ENCODE data around the gene CD99L2.

Gene CD99L2, protein sequence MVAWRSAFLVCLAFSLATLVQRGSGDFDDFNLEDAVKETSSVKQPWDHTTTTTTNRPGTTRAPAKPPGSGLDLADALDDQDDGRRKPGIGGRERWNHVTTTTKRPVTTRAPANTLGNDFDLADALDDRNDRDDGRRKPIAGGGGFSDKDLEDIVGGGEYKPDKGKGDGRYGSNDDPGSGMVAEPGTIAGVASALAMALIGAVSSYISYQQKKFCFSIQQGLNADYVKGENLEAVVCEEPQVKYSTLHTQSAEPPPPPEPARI

DNA sequence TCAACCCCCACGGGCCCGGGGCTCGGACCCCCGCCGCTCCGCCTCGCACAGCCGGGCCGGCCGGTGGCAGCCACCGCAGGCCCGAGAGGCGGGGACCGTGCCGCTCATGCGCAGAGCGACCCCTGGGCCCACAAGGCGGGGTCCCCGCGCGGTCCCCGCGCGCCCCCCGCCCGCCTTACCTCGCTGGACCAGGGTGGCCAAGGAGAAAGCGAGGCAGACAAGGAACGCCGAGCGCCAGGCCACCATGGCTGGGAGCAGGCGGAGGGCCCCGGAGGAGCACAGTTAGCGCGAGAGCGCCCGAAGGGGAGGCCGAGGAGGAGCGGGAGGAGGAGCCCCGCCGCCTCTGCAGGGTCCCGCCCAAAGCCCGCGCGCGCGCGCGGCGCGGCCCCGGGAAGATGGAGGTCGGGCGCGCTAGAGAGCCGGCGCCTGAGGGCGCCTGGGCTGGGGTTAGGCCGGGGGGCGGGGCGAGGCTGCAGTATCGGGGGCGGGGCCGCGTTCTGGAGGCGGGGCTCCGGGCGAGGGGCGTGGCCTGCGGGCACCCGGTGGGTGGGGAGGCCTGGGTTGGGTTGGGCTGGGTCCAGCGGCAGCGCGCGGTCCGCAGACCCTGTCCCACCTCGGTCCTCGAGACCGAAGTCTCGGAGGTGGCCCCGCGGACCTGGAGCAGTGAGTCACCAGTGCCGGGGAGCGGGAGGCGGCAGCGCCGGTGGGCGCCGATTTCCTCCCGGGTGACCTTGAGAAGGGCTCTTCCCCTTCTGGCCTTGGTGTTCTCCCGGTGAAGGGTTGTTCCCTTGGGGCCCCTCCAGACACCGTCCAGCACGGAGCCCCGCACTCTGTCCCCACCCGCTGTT, at the start of gene CD99L2:
Gene CD99L2 (minus strand): TSS at position 326 of the 848 bp plus-strand sequence. CDS start 80 bp downstream, at position 246.
- peak; percentile 92 for DNase-seq

DNA sequence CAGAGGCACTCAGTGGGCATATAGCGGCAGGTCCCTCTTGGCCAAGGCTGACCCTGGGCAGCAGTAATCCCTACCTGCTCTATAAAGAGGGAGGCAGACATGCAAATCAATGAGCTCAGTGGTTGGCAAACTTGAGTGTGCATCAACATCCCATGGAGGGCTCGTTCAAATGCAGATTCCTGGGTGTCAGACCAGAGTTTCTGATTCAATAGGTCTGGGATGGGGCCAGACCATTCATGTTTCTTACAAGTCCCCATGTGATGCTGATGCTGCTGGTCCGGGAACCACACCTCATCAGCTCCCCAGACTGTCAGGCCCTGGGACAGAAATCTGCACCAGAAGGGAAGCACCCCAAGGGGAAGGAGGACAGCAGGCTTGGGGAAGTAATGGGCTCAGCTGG, 45.8 kb upstream of the CD99L2 start:
- no peak for DNase-seq

DNA sequence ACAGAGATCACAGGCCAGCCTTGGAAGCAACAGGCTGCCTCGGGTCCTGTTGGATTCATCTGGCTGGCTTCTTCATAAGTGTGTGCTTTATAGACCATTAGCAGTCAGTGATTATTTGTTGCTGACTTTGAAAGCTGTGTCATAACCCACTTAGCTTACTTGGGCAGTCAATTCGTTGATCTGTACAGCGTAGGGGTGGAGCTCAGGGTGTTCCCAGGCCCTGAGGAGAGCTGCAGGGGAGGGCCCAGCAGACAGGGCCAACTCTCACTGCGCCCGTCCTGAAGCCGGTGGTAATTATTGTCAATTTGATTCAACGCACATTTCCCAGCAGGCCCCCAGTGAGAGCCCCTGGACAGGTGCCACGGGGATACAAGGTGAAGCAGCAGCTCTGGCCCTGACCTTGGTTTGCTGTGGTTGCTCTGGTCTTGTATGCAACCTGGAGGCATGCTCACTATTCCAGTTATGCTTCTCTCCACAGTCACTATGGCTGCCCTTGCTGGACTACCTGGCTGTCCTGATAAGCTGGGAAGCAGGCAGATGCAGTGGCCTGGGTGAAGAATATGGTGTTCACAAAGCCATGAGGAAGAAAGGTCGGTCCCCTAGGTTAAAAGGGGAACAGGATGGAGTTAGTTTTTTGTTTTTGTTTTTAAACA, 44.6 kb upstream of the CD99L2 start:
- no peak for DNase-seq

DNA sequence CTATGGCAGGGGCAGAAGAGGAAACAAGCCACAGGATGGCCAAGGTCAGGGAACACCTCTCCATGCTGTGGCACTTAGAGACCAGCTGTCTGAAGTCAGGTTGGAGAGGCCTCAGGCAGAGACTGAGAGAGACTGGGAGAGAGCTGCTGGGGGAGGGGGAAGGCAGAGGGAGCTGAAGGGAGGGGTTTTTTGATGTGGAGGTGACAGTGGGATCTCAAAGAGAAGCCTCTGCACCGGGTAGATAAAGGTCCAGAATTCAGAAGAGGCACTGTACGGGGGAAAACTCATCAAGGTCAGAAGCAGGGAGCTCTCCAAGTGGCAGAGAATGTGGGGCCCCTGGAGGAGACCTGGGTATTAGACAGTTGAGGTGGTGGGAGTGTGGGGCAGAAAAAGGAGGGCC, 43.1 kb upstream of the CD99L2 start:
- no peak for DNase-seq

DNA sequence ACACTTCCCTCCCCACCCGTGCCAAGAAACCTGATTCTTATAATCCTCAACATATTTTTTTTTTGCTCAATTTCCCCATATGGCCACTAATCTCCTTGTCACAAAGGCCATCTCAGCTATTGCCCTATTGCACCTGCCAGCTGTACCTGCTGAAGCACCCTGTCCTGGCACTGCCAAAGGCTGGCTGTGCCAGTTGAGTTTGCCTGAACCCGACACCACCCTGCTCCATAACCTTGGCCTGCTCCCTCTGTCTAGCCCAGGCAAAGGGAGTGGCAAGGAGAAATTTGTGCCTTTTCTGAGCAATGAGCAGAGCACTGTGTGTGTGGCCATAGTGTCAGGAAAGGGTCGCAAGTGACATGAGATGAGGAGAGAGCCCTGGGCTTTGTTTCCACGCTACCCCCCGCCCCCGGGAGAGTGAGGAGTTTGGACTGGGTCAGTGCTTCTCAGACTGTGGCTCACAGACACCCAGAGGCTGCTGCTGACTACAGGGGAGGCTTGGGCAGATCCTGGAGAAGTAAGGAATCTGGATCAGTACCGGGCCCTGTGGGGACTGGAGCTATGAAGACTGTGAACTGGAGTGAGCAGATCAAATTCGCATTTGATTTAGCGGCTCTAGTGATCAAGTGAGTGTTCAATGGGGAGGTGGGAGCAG, 42.5 kb upstream of the CD99L2 start:
- no peak for DNase-seq

DNA sequence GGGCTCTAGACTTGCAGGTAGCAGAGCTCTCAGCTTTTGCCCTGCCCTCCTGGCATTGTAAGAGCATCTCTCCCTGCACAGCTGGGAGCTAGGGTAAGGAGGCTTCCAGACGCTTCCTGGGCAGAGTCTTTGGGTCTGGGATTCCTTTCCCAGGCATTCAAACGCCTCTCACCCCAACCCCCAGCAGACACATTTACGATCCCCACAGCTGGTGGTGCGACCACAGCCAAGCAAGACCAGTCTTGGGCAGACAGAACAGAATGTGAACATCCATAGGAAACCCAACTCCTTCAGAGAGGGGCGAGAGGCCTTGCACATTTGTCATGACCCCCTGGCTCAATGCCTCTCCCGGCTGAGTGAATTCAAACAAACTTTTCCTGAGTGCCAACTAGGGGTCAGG, 38.1 kb upstream of the CD99L2 start:
- no peak for DNase-seq

DNA sequence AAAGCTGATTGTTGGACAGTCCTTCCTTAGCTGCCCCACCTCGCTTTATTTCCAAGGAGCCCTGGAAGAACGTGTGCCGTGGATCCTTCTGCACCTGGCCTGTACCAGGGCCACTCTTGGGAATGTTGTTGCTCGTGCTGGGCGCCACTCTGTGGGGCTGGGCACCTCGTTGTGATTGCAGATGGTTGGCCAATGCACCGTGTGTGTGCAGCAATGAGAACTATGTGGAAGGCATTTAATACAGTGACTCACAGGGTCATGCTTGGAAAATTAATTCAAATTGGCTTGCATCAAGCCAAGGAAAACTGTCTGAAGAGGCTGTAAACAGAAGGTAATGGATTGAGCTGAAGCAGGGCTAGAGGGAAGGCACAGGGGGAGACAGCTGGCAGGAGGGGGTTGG, 37.0 kb upstream of the CD99L2 start:
- no peak for DNase-seq

DNA sequence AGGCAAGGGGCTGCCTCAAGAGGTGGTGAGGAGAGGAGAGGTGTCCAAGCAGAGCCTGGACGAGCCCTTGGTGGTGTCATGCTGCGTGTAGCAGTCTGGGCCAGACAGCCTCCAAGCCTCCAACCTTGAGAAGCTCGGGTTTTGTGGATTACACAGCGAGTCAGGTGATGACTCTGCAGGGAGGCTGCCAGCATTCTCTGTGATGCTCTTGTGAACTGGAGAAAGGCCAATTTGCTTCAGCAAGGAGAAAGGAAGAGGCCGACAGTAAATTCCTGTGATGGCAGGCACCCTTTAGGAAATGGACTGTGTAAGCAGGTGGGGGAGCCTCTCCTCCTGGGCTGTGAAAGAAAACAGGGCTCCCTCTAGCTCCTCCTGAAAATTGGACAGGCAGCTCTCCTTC, 36.0 kb upstream of the CD99L2 start:
- no peak for DNase-seq

DNA sequence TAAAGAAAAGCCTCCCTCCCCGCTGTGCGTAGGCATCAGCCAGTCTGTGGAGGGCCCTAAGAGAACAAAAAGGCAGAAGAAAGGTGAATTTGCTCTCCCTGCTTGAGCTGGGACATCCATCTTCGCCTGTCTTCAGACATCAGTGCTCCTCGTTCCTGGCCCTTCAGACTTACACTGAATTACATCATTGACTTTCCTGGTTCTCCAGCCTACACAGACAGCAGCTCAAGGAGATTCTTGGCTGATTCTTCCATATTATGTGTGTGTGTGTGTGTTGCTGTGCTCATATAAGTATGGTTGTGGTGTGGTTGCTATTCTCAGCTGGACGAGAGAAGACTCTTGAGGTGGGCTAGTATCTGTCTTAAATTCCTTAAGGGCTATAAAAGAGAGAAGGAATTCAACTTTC, 35.5 kb upstream of the CD99L2 start:
- no peak for DNase-seq

DNA sequence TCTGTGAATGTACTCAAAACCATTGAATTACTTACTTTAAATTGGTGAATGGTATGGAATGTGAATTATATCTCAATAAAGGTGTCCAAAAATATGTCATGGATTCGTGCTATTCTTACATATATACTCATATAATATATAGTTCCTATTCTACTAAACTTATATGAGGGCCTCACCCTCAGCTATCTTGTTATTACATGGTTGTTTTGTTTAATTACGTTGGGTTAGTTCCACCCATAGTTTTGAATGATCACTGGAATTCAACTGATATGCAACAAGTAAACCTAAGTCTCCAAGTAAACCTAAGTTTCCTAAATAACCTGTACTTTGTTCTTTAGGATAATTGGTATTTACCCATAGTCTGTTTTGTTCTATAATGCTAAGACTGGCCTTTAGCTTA, 30.6 kb upstream of the CD99L2 start:
- DNase-seq, result no peak

DNA sequence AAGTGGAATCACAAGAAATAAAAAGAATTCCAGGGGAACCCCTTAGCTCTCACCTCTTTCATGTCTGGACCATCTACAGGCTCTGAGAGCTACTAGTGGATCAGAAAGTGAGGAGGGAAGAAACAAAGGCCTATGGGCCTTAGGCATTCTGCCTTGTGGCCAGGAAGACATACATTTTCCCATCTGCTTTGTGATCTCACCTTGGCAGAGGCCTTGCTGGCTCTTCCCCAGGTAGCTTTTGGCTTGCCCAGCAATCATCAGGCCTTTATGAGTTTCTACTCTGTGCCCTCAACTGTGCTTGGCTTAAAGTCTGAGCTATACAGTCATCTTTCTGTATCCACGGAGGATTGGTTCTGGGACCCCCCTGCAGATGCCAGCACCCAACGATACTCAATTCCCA, 28.3 kb upstream of the CD99L2 start:
- DNase-seq, result no peak

DNA sequence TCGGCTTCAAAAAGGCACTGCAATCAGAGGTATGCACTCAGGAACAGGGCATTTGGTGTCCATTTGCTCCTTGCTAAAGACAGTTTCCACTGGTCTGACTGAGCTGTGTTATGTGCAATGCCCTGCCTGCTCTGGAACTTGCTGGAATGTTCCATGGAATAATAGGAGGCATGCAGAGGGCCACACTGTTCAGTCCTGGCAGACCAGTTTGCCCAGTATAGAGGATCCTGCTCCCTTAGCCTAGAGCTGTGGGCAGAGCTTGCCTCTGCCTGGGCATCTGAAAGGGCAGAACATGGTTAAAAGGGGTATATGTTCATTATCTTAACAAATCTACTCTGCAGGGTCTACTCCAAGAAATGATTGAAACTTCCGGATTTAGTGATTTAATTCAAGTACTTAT, 27.8 kb upstream of the CD99L2 start:
- DNase-seq, result no peak

DNA sequence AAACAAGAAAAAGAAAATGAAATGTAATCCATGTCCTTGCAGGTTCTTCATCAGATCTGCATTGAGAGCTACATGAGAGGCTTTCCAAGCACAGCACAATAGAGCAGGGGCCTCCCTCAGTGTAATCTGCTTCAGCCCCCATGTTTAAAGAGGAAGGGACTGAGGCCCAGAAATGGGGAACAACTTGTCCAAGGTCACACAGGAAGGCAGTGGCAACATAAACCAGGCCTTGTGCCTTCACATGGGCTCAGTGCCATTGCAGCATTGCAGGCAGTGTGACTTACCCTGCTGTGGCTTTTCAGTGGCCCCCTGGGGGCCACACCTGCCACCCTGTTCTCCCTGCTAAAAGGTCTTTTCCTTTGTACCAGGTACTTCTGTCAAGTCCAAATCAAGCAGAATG, 20.9 kb upstream of the CD99L2 start:
- DNase-seq, result no peak

DNA sequence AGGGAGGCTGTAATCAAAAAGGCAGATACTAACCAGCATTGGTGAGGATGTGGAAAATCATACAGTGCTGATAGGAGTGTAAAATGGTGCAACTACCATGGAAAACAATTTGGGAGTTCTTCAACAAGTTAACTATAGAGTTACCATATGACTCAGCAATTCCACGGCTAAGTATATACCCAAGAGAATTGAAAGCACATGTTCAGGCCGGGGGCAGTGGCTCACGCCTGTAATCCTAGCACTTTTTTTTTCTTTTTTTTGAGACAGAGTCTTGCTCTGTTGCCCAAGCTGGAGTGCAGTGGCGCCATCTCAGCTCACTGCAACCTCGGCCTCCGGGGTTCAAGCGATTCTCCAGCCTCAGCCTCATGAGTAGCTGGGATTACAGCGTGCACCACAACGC, 15.0 kb upstream of the CD99L2 start:
- DNase-seq, result no peak

DNA sequence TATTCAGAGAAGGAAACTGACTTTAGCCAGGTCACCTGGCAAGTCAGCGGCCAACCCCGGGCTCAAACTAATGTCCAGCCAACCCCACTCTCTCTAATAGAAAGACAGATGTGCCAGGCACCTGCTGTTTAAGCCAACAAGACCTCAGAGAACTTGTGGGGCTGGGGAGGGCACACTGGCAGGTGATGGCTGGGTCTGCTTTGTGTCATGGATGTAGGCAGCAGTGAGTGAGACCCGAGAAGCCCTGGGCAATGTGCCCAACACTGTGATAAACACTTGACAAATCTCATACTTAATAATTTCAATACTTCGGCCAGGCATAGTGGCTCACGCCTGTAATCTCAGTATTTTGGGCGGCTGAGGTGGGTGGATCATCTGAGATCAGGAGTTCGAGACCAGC, 9.0 kb upstream of the CD99L2 start:
- DNase-seq, result no peak

DNA sequence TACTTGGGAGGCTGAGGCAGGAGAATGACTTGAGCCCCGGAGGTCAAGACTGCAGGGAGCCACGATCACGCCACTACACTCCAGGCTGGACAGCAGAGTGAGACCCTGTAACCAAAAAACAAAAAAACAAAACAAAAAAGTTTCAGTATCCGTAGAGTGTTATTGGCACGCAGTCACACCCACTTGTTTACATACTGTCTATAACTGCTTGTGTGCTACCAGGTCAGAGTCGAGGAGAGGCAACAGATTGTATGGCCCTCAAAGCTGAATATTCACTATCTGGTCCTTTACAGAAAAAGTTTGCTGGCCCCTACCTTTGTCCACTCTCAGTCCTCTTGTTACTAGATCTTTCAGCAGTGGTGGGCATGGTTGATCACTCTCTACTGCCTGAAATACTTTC, 8.2 kb upstream of the CD99L2 start:
- no peak for DNase-seq

DNA sequence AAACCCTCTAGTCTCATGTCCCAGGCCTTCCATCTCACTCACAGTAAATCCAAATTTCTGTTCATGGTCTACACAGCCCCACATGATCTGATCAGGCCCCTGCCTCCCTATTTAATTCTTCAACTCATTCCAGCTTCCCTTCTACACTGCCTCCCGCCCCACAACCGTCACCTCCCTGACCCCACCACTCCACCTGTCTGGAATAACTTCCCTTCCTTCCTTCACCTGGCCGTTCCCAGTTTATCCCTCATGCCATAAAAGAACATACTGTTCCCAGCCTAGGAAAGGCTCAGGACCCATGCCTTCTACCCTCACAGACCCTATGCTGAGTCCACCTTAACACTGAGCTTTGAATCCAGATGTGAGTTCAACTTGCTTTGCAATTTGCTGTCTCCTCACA, 6.8 kb upstream of the CD99L2 start:
- no peak for DNase-seq

DNA sequence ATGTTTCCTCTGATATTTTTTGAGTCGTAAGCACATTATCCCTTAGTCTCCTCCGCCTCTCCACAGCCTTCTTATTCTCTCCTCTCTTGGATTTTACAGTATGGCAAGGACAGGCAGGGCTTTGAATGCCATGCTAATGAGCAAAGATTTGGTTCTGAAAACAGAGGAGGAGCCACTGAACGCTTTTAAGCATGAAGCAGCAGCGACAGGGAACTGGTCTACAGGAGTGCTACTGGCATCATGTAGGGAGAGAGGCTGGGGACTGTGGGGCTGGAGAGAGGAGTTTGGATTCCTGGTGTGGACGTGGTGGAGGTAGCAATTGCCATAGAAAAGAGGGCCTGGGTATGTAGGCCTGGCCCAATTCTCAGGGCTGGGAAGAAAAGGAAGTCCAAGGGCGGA, 4.6 kb upstream of the CD99L2 start:
- no peak for DNase-seq

DNA sequence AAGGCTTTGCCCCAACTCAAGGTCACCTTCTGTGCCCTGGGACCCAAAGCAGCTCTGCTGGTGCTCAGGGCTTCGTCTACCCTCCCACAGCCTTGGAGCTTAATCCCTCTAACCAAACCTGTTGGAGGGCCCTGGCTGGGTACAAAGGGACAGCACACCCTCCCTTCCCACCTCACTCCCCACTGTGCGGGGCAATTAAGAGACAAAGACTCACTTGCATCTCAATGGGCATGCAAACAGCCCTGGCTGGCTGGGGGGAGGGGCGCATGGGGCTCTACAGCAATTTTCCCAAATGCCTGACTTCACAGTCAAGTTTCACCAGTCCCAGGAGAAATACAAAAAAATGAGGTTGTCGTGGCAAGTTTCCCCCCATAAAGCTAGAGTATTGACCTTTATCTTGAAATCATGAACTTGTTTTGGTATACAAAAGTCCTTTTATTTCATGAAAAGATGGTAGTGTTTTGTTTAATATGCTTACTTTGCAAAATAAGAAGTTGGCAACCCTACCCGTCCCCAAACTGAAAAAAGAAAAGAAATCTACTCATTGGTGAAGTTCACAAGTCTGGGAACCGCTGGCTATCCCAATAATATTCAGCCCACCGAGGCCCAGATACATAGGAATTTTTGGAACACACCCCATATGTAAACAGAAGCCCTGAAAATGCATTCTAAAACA, 4.1 kb upstream of the CD99L2 start:
- no peak for DNase-seq

DNA sequence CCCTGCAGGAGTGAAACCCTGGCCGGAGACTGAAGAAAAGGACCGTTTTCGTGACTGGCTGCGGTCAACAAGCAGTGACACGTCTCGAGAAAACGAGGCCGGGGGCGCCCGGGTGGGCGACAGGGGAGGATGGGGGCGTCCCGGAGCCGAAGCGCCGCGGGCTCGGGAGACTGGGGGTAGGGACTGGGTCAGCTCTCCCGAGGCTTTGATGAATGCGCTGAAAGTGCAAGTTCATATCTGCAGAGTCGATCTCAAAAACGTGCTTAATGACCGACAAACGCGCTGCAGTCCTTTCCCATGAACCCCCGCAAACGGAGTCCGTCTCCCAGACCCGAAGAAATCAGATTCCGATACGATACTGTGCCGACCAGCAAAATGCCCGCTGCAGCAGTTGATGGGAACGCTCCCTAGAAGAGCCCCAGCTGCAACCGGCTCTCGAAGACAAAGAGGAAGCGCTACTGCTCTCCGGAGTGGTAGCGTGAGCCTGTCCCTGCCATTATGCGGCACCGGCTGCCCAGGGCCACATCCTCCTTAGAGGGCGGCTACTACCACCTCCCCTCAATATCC, 806 bp upstream of the CD99L2 start:
- peak; percentile 24 for DNase-seq

DNA sequence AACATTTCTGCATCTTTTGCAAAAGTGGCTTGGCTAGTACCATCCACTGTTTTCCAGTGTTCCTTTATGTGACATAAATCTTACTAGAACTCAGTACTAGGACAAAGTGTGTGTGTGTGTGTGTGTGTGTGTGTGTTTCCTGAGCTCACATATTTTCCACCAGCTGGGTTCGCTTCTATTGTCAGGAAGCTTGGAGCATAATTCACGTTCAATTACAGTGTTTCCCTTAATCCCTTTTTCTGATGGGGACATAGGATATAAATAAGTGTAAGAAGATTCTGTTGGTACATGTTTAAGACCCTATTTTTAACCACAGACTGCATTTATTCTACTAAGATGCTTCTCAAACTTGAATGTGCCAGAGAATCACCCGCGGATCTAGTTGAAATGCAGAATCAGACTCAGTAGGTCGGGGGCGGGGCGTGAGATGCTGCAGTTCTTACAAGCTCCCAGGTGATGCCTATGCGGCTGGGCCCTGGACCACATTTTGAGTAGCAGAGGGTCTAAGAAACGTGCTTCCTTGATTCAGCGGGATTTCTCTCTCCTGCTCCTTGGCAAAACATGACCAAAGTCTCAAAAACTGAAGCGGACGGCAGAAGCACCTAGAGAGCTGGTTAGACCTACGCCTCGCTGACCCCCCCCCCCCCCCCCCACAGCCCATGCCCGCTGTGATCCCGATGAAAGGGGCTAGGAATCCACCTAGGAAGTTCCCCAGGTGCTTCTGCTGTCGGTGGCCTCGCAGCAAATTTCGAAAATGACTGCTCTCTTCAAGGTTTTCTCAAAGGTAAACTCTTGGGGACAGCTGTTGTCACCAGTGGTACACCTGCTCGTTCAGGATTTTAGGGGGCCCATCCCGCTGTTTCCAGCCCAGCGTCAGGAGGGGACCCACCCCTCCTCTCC, 797 bp downstream of the CD99L2 start:
- DNase-seq, result peak; percentile 35

DNA sequence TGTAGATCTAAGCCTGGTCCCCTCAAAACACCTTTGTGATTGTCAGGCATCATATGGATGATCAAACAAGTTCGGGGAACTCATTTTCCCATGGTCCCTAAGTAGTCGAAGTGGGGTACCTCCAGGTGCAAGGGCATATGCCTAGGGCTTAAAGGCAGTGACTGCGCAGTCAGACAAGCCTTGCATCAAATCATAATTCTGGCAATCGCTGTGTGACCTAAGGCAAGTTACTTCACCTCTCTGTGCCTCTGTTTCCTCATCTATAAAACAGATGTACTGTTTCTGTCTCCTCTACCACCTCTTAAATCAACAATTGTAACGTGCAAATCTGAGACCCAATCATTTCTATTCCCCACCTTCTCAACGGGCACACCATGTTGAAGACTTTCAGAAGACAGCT, 1.8 kb downstream of the CD99L2 start:
- no peak for DNase-seq
